HepG2 (cell line): Measurements from ENCODE around the gene FAM20A. TPM values are rescaled to one million over a fixed set of nuclear protein-coding genes. Genes with fewer than 3 reads are reported as not detected.
A peak's percentile ranks its signal among the peaks of the same experiment; 100 is the strongest.

Experiments used
- ARHGAP35 ChIP-seq: sonication (generic); formaldehyde crosslinking; IDR thresholded peaks from 2 replicates; pipeline ENCODE4 v1.9.0; 2022; ENCODE audit warnings: mild to moderate bottlenecking, inconsistent platforms, moderate library complexity, missing genetic modification reagents, borderline replicate concordance
- CBX1 ChIP-seq: IDR thresholded peaks from one replicate; pipeline ENCODE4 v1.6.1; 2016; ENCODE audit warnings: antibody characterized with exemption, low read depth
- DNMT3B ChIP-seq: conservative IDR thresholded peaks from 2 replicates; pipeline ENCODE4 v1.6.1; 2016; ENCODE audit warnings: missing biosample characterization, control low read depth
- FOXC1 ChIP-seq: sonication (generic); formaldehyde crosslinking; IDR thresholded peaks from 2 replicates; pipeline ENCODE4 v1.8.0; 2022; ENCODE audit warnings: mild to moderate bottlenecking, missing genetic modification reagents, borderline replicate concordance
- GLI4 ChIP-seq: sonication (generic); formaldehyde crosslinking; IDR thresholded peaks from 2 replicates; pipeline ENCODE4 v1.5.1; 2020; ENCODE audit warnings: missing genetic modification reagents, mild to moderate bottlenecking, moderate library complexity, borderline replicate concordance
- KDM3A ChIP-seq: IDR thresholded peaks from 2 replicates; pipeline ENCODE4 v1.6.1; 2018; ENCODE audit warnings: low read depth, missing compliant biosample characterization
- MIER3 ChIP-seq: IDR thresholded peaks from 2 replicates; pipeline ENCODE4 v1.6.1; 2016; ENCODE audit warnings: missing compliant biosample characterization, borderline replicate concordance
- SALL1 ChIP-seq: sonication (generic); formaldehyde crosslinking; IDR thresholded peaks from 2 replicates; pipeline ENCODE4 v1.8.0; 2022; ENCODE audit warnings: mild to moderate bottlenecking, missing genetic modification reagents
- SOX6 ChIP-seq, 2 experiments: fragments of 450-650 bp in 1 of 2; sonication (generic) in 1 of 2; formaldehyde crosslinking in 1 of 2; IDR thresholded peaks; 2 replicates each; pipeline versions ENCODE4 v1.4.0 to v1.6.1; 2017 to 2020; ENCODE audit warnings: antibody characterized with exemption in 1 of 2, mild to moderate bottlenecking in 1 of 2, missing genetic modification reagents in 1 of 2
- TCF12 ChIP-seq, 2 experiments: fragments of 450-650 bp in 1 of 2; sonication (generic) in 1 of 2; formaldehyde crosslinking in 1 of 2; IDR thresholded peaks; 2 replicates each; pipeline versions ENCODE4 v1.6.1 to v1.8.0; 2017 to 2022; ENCODE audit warnings: antibody characterized with exemption in 1 of 2, mild to moderate bottlenecking in 1 of 2, missing genetic modification reagents in 1 of 2, moderate library complexity in 1 of 2
- TCF7L2 ChIP-seq: IDR thresholded peaks from 2 replicates; pipeline ENCODE4 v1.6.1; 2011; ENCODE audit warnings: mild to moderate bottlenecking, low read depth, low read length, moderate library complexity
- ZIK1 ChIP-seq: sonication (generic); formaldehyde crosslinking; IDR thresholded peaks from 2 replicates; pipeline ENCODE4 v1.5.0; 2020; ENCODE audit warnings: mild to moderate bottlenecking, low read depth, missing genetic modification reagents, borderline replicate concordance
- ZNF451 ChIP-seq: sonication (generic); formaldehyde crosslinking; IDR thresholded peaks from 2 replicates; pipeline ENCODE4 v1.5.0; 2020; ENCODE audit warnings: mild to moderate bottlenecking, missing genetic modification reagents
- ZNF547 ChIP-seq: sonication (generic); formaldehyde crosslinking; IDR thresholded peaks from 2 replicates; pipeline ENCODE4 v1.5.1; 2020; ENCODE audit warnings: mild to moderate bottlenecking, missing genetic modification reagents
- ZNF564 ChIP-seq: sonication (generic); formaldehyde crosslinking; IDR thresholded peaks from 2 replicates; pipeline ENCODE4 v1.8.1; 2023; ENCODE audit warnings: mild to moderate bottlenecking, missing genetic modification reagents
- ZNF644 ChIP-seq: IDR thresholded peaks from 2 replicates; pipeline ENCODE4 v1.6.1; 2016; ENCODE audit warnings: low read depth
- ZZZ3 ChIP-seq: sonication (generic); formaldehyde crosslinking; IDR thresholded peaks from 2 replicates; pipeline ENCODE4 v1.4.0; 2020; ENCODE audit warnings: missing genetic modification reagents, mild to moderate bottlenecking, borderline replicate concordance
- polyA plus RNA-seq, 8 experiments: library from polyadenylated mRNA; depleted of rRNA in 3 of 8; stranded (reverse) in 7 of 8; unstranded in 1 of 8; fragments of >200 nt; fragmentation: Illumina TruSeq in 4 of 8; extraction: Trizol in 4 of 8; gene quantifications; 2 replicates each; pipeline versions ENCODE4 v1.2.1 to v1.2.3, GENCODE V29; 2011 to 2016; ENCODE audit warnings: low read depth in 4 of 8, missing spikeins in 1 of 8, mixed read lengths in 1 of 8; ENCODE audit not compliant: insufficient read depth in 1 of 8
- total RNA-seq, 5 experiments: library from RNA; depleted of rRNA; stranded (reverse); fragments of >200 nt; fragmentation: Illumina TruSeq; extraction: Trizol; gene quantifications; 2 replicates each; pipeline ENCODE4 v1.2.3, GENCODE V29; 2016; ENCODE audit warnings: low read depth in 1 of 5
- TF ChIP-seq, protein P1 (sequence below): sonication (generic); formaldehyde crosslinking; conservative IDR thresholded peaks from 2 replicates; pipeline ENCODE4 v1.4.0; 2020; ENCODE audit warnings: mild to moderate bottlenecking, missing genetic modification reagents, moderate library complexity
- TF ChIP-seq, protein P2 (sequence below): sonication (generic); formaldehyde crosslinking; IDR thresholded peaks from 2 replicates; pipeline ENCODE4 v1.5.1; 2020; ENCODE audit warnings: mild to moderate bottlenecking, moderate library complexity, missing genetic modification reagents
- TF ChIP-seq, protein P3 (sequence below): sonication (generic); formaldehyde crosslinking; IDR thresholded peaks from 2 replicates; pipeline ENCODE4 v1.4.0; 2020; ENCODE audit warnings: missing genetic modification reagents, low read depth, mild to moderate bottlenecking, borderline replicate concordance
- TF ChIP-seq, protein P4 (sequence below): sonication (generic); formaldehyde crosslinking; IDR thresholded peaks from 2 replicates; pipeline ENCODE4 v1.4.0; 2020; ENCODE audit warnings: missing genetic modification reagents

Gene FAM20A
- total and polyA plus RNA-seq, 2 of the 13 experiments (the other 11 are each of a cell fraction or from before 2014, with no cell fraction given) = 9.3 to 20.7 TPM

DNA sequence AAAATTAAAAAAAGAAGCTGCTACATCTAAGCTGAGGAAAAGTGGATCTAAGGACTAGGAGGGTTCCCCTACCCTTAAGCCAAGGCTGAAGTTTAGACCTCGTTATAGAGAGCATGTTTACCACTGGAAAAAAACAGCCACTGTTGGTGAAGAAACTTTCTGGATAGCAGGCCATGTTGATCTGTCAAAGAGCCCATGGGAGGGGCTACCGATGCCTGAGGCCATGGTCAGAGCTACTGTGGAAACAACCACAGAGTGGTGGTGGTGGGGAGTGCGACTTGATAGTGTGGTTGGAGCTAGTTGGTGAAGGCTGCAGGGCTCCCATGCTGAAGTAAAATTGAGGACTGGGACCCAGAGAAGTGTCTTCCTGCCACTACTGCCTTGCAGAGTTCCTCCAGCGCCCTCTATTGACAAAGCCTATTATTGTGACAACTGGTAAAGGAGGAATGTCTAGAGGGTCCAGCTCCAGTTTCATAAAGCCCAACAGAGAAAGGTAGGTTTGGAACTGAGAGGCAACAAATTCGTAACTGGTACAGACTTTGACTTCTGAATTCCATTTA, 12.7 kb upstream of the FAM20A start (continued):
- TF ChIP-seq, protein P1, sequence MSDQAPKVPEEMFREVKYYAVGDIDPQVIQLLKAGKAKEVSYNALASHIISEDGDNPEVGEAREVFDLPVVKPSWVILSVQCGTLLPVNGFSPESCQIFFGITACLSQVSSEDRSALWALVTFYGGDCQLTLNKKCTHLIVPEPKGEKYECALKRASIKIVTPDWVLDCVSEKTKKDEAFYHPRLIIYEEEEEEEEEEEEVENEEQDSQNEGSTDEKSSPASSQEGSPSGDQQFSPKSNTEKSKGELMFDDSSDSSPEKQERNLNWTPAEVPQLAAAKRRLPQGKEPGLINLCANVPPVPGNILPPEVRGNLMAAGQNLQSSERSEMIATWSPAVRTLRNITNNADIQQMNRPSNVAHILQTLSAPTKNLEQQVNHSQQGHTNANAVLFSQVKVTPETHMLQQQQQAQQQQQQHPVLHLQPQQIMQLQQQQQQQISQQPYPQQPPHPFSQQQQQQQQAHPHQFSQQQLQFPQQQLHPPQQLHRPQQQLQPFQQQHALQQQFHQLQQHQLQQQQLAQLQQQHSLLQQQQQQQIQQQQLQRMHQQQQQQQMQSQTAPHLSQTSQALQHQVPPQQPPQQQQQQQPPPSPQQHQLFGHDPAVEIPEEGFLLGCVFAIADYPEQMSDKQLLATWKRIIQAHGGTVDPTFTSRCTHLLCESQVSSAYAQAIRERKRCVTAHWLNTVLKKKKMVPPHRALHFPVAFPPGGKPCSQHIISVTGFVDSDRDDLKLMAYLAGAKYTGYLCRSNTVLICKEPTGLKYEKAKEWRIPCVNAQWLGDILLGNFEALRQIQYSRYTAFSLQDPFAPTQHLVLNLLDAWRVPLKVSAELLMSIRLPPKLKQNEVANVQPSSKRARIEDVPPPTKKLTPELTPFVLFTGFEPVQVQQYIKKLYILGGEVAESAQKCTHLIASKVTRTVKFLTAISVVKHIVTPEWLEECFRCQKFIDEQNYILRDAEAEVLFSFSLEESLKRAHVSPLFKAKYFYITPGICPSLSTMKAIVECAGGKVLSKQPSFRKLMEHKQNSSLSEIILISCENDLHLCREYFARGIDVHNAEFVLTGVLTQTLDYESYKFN (CRISPR knock-in tag) = peak; percentile 46; the same call in 1 of the 2 replicates
- TF ChIP-seq FOXC1 (CRISPR knock-in tag) (peak; percentile 44; the same call in 1 of the 2 replicates), GLI4 (0 out of 2 replicates have a peak, but pooled peaks have one; percentile 73), ZNF564 (CRISPR knock-in tag) (no peak), SOX6 (IDR thresholded peaks at IDR 0.05) (no peak), SOX6 (CRISPR knock-in tag; IDR thresholded peaks at IDR 0.05) (no peak; the same call in none of the 2 replicates), ARHGAP35 (no peak), ZNF547 (CRISPR knock-in tag) (peak; percentile 80; the same call in 1 of the 2 replicates), ZNF451 (CRISPR knock-in tag) (no peak), ZIK1 (no peak), DNMT3B (0 out of 2 replicates have a peak, but pooled peaks have one; percentile 29), TCF7L2 (no peak), TCF12 (IDR thresholded peaks at IDR 0.05) (no peak), TCF12 (CRISPR knock-in tag; IDR thresholded peaks at IDR 0.05) (no peak), MIER3 (CRISPR knock-in tag) (no peak; the same call in 1 of the 2 replicates), ZZZ3 (CRISPR knock-in tag) (no peak), SALL1 (CRISPR knock-in tag) (peak; percentile 77), CBX1 (no peak), ZNF644 (peak; percentile 93), KDM3A (CRISPR knock-in tag) (peak; percentile 84; the same call in 1 of the 2 replicates)
- TF ChIP-seq, protein P2, sequence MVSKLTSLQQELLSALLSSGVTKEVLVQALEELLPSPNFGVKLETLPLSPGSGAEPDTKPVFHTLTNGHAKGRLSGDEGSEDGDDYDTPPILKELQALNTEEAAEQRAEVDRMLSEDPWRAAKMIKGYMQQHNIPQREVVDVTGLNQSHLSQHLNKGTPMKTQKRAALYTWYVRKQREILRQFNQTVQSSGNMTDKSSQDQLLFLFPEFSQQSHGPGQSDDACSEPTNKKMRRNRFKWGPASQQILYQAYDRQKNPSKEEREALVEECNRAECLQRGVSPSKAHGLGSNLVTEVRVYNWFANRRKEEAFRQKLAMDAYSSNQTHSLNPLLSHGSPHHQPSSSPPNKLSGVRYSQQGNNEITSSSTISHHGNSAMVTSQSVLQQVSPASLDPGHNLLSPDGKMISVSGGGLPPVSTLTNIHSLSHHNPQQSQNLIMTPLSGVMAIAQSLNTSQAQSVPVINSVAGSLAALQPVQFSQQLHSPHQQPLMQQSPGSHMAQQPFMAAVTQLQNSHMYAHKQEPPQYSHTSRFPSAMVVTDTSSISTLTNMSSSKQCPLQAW = peak; percentile 82; the same call in 1 of the 2 replicates
- TF ChIP-seq, protein P3, sequence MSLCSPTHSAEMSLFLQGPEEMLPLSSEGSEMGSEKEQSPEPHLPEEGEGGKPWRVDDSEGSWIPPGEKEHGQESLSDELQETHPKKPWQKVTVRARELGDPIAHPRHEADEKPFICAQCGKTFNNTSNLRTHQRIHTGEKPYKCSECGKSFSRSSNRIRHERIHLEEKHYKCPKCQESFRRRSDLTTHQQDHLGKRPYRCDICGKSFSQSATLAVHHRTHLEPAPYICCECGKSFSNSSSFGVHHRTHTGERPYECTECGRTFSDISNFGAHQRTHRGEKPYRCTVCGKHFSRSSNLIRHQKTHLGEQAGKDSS (CRISPR knock-in tag) = no peak
- TF ChIP-seq, protein P4, sequence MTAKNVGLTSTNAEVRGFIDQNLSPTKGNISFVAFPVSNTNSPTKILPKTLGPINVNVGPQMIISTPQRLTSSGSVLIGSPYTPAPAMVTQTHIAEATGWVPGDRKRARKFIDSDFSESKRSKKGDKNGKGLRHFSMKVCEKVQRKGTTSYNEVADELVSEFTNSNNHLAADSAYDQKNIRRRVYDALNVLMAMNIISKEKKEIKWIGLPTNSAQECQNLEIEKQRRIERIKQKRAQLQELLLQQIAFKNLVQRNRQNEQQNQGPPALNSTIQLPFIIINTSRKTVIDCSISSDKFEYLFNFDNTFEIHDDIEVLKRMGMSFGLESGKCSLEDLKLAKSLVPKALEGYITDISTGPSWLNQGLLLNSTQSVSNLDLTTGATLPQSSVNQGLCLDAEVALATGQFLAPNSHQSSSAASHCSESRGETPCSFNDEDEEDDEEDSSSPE (CRISPR knock-in tag) = no peak
